B cell (primary cell): Measurements from ENCODE around the gene PRKCZ. TPM values are rescaled to one million over a fixed set of nuclear protein-coding genes. Genes with fewer than 3 reads are reported as not detected.

Experiments used
- ATAC-seq: fragments of 200-7000 bp; cut with Tn5 transposase; one replicate; pipeline ENCODE4 v1.10.0; 2021; ENCODE audit warnings: low read depth, mild to moderate bottlenecking, moderate number of reproducible peaks, moderate library complexity
- CTCF ChIA-PET: fragments of 350-600 bp; sonication (Branson Sonifier 250); formaldehyde crosslinking; loops from one replicate; lab custom pipeline; 2021; ENCODE audit warnings: antibody characterized with exemption, inconsistent platforms; lab: Charles Lee
- POLR2A ChIA-PET: fragments of 350-600 bp; sonication (Branson Sonifier 250); formaldehyde crosslinking; loops from one replicate; lab custom pipeline; 2021; ENCODE audit warnings: antibody characterized with exemption; lab: Charles Lee
- DNase-seq: peaks from one replicate; pipeline ENCODE4 v3.0.0; 2013
- H2AFZ ChIP-seq: 2 replicates; pipeline ENCODE4 v1.6.1; 2012; ENCODE audit warnings: mild to moderate bottlenecking, low read depth, low read length; ENCODE audit not compliant: insufficient read depth, poor library complexity, severe bottlenecking
- H3K27ac ChIP-seq, 2 donors: 1 replicate in 1 of 2; 2 replicates in 1 of 2; pipeline ENCODE4 v1.5.1; 2012 to 2013; ENCODE audit warnings: low read length in 2 of 2, mild to moderate bottlenecking in 2 of 2, moderate library complexity in 1 of 2
- H3K27me3 ChIP-seq, 4 experiments: fragments of 200-600 bp in 1 of 4; sonication (generic) in 1 of 4; replicated peaks in 1 of 4; 1 replicate in 2 of 4; 2 replicates in 2 of 4; pipeline versions ENCODE4 v1.6.1 to v1.7.0; 2013 to 2016; ENCODE audit warnings: low read length in 3 of 4, mild to moderate bottlenecking in 2 of 4, mixed read lengths in 1 of 4, moderate library complexity in 1 of 4; ENCODE audit not compliant: insufficient read depth in 4 of 4, control insufficient read depth in 3 of 4; ENCODE audit errors: control extremely low read depth in 1 of 4
- H3K36me3 ChIP-seq, 2 experiments: replicated peaks in 1 of 2; 1 replicate in 1 of 2; 2 replicates in 1 of 2; pipeline versions ENCODE4 v1.6.1 to v1.7.1; 2013; ENCODE audit warnings: low read length in 1 of 2; ENCODE audit not compliant: insufficient read depth in 2 of 2, control insufficient read depth in 1 of 2; ENCODE audit errors: control extremely low read depth in 1 of 2, extremely low read depth in 1 of 2
- H3K4me1 ChIP-seq, 2 donors: fragments of 200-600 bp in 1 of 2; sonication (generic) in 1 of 2; 1 replicate in 1 of 2; 2 replicates in 1 of 2; pipeline versions ENCODE4 v1.5.1 to v1.6.1; 2013 to 2017; ENCODE audit warnings: low read length in 2 of 2; ENCODE audit not compliant: control insufficient read depth in 2 of 2, insufficient read depth in 2 of 2
- H3K4me2 ChIP-seq: replicated peaks from 2 replicates; pipeline ENCODE3; 2012; ENCODE audit warnings: mild to moderate bottlenecking, low read depth, low read length; ENCODE audit not compliant: poor library complexity, severe bottlenecking
- H3K4me3 ChIP-seq, 5 experiments: fragments of 200-600 bp in 1 of 5; sonication (generic) in 1 of 5; 1 replicate in 3 of 5; 2 replicates in 2 of 5; pipeline versions ENCODE4 v1.5.1 to v1.7.0; 2011 to 2016; ENCODE audit warnings: low read length in 4 of 5, mild to moderate bottlenecking in 4 of 5, low read depth in 2 of 5, control low read depth in 1 of 5, moderate library complexity in 1 of 5; ENCODE audit not compliant: insufficient read depth in 1 of 5; ENCODE audit errors: control extremely low read depth in 1 of 5, extremely low read depth in 1 of 5
- H3K79me2 ChIP-seq: fragments of 200-600 bp; sonication (generic); one replicate; pipeline ENCODE4 v1.6.0; 2016; ENCODE audit warnings: low read length; ENCODE audit not compliant: control insufficient read depth, insufficient read depth
- H3K9ac ChIP-seq: fragments of 200-600 bp; sonication (generic); 2 replicates; pipeline ENCODE4 v1.6.1; 2017; ENCODE audit warnings: mild to moderate bottlenecking, low read length, moderate library complexity
- H3K9me3 ChIP-seq, 3 donors: one replicate each; pipeline versions ENCODE4 v1.6.1 to v1.7.1; 2013; ENCODE audit warnings: low read length in 2 of 3; ENCODE audit not compliant: control insufficient read depth in 2 of 3, insufficient read depth in 1 of 3; ENCODE audit errors: control extremely low read depth in 1 of 3
- H4K20me1 ChIP-seq: 2 replicates; pipeline ENCODE4 v1.6.0; 2012; ENCODE audit warnings: mild to moderate bottlenecking, low read length; ENCODE audit not compliant: insufficient read depth, control insufficient read depth, poor library complexity, severe bottlenecking
- H3K27ac Mint-ChIP-seq: one replicate; pipeline ENCODE4 v1.8.0; 2021; ENCODE audit warnings: mixed read lengths
- H3K27me3 Mint-ChIP-seq: one replicate; pipeline ENCODE4 v1.8.0; 2021; ENCODE audit warnings: mixed read lengths
- H3K4me1 Mint-ChIP-seq: one replicate; pipeline ENCODE4 v1.8.0; 2021; ENCODE audit warnings: mixed read lengths
- H3K4me3 Mint-ChIP-seq: one replicate; pipeline ENCODE4 v1.8.0; 2021; ENCODE audit warnings: mixed read lengths
- H3K9me3 Mint-ChIP-seq: one replicate; pipeline ENCODE4 v1.8.0; 2022; ENCODE audit warnings: mixed read lengths; ENCODE audit not compliant: insufficient read depth
- EZH2 ChIP-seq: IDR thresholded peaks from 2 replicates; pipeline ENCODE4 v1.6.1; 2012; ENCODE audit warnings: borderline replicate concordance, low read depth, mild to moderate bottlenecking, moderate library complexity, low read length; ENCODE audit not compliant: insufficient read depth, poor library complexity, severe bottlenecking
- WGBS: methylation state at CpG from one replicate; pipeline ENCODE4 v1.1.5; 2013; ENCODE audit warnings: missing lambda C conversion rate; ENCODE audit not compliant: insufficient coverage; 5-methylcytosine and 5-hydroxymethylcytosine counted together
- intact Hi-C: fragments of 100-400 bp; cut with micrococcal nuclease; formaldehyde crosslinking; loops from one replicate; pipeline ENCODE4 v1.10.0; 2022
- polyA plus RNA-seq: library from polyadenylated mRNA; depleted of rRNA; stranded (reverse); fragments of >200 nt; gene quantifications from 2 replicates; pipeline ENCODE4 v1.2.3, GENCODE V29; 2012
- total RNA-seq, 2 donors: library from RNA; stranded (reverse); fragments of 120-200 nt in 1 of 2; gene quantifications; 1 replicate in 1 of 2; 2 replicates in 1 of 2; pipeline versions ENCODE4 v1.2.3 to v1.2.4, GENCODE V29; 2013 to 2022
- TF ChIP-seq, protein P1 (sequence below): fragments of 200-600 bp; IDR thresholded peaks from one replicate; pipeline ENCODE4 v1.8.0; 2022; ENCODE audit warnings: antibody characterized with exemption, mild to moderate bottlenecking

The PRKCZ gene
- total and polyA plus RNA-seq, 2 donors (not counting 1 experiment from before 2014, with no cell fraction given), result 17.9 to 53.2 TPM

DNA sequence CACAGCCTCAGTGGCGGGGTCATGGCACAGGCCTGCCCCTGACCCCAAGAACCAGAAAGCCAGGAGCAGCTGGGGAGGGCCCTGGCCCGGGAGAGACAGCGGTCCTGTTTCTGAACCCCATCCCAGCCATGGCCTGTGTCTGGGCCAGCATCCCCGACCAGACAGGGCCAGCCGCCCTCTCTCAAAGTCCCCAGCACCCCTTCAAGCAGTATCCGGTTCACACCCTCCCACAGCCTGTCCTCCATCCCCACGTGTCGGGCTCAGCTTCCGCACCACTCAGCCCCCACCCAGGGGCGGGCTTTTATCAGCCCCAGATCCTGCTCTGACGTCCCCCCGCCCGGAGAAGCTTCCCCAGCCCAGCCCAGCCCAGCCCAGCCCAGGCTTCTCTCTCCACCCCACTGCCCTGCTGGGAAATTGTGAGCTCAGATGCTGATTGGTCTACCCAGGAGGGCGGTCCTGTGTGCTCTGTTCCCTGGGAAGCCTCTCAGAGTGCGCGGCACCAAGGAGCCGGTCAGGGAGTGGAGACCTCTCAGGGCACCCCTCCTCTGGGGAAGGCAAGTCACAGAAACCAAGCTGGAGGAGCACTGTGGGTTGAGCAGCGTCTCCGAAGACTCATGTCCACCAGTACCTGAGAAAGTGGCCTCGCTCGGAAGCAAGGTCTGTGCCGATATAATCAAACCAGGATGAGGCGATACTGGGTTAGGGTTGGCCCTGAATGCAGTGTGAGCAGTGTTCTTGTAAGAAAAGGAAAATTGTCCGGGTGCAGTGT, 149.0 kb downstream of the PRKCZ start:
- Histone ChIP-seq H3K4me3 (peak overlapping the region; percentile 14 to 58 (median 50)), H3K36me3 (no peaks in the 10 kb centered on the region), H3K27me3 (no peaks in the 10 kb centered on the region), H4K20me1 (no peaks in the 10 kb centered on the region), H3K79me2 (peaks cover 6% of the 10 kb centered on the region), H3K9me3 (no peaks in the 10 kb centered on the region), H2AFZ (peak overlapping the region; percentile 73), H3K27ac (peak overlapping the region; percentile 75 to 83), H3K4me2 (peak overlapping the region; percentile 84), H3K4me1 (peaks cover 45 to 59% of the 10 kb centered on the region in 2 donors), H3K9ac (peak overlapping the region; percentile 58)
- POLR2A ChIA-PET, result interaction anchor here (0.7 to 1.6 kb wide), 4 partner anchors 30 to 348 kb away, joined by 3 to 9 read pairs (median 4); no protein-coding TSS in a partner anchor
- Mint-ChIP-seq H3K4me1 (peaks cover 38% of the 10 kb centered on the region), H3K9me3 (no peaks in the 10 kb centered on the region), H3K27me3 (no peaks in the 10 kb centered on the region), H3K4me3 (peak overlapping the region; percentile 80), H3K27ac (peak overlapping the region; percentile 85)
- intact Hi-C loops, result loop anchor here (5.0 to 10.0 kb wide), 3 partner anchors 292 to 1226 kb away; no protein-coding TSS in a partner anchor
- TF ChIP-seq, protein P1, sequence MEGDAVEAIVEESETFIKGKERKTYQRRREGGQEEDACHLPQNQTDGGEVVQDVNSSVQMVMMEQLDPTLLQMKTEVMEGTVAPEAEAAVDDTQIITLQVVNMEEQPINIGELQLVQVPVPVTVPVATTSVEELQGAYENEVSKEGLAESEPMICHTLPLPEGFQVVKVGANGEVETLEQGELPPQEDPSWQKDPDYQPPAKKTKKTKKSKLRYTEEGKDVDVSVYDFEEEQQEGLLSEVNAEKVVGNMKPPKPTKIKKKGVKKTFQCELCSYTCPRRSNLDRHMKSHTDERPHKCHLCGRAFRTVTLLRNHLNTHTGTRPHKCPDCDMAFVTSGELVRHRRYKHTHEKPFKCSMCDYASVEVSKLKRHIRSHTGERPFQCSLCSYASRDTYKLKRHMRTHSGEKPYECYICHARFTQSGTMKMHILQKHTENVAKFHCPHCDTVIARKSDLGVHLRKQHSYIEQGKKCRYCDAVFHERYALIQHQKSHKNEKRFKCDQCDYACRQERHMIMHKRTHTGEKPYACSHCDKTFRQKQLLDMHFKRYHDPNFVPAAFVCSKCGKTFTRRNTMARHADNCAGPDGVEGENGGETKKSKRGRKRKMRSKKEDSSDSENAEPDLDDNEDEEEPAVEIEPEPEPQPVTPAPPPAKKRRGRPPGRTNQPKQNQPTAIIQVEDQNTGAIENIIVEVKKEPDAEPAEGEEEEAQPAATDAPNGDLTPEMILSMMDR, result no peak
- TF ChIP-seq EZH2, result no peak
- ATAC-seq (peak; percentile 44), DNase-seq (peak; percentile 78)
- CTCF ChIA-PET, result interaction anchor here (0.5 to 13.5 kb wide), 7 partner anchors 25 to 245 kb away, joined by 3 to 295 read pairs (median 4); no protein-coding TSS in a partner anchor
- WGBS, result 17% methylated on average over 24 of the region's 24 CpGs
